ENCODE measurements around the gene PCAT6. TPM values are rescaled to one million over a fixed set of nuclear protein-coding genes. Genes with fewer than 3 reads are reported as not detected.
"Not testable (repeated sequence)": the region's sequence is repeated elsewhere in the genome, so short reads cannot be mapped to it uniquely, and the experiment has no call there.

PCAT6 gene
- total and polyA plus RNA-seq, 8 donors: 1.1 to 3.8 (median 2.2) TPM

GRCh38 chr1:202821467-202821866 lies 10.7 kb downstream of the PCAT6 start:
- no peak for TF ChIP-seq CTCF (IDR thresholded peaks at IDR 0.05)
- H3K36me3 ChIP-seq: no peaks in the 10 kb centered on the region
- no peak overlapping the region for H3K27ac ChIP-seq
- peaks cover 0 to 14% of the 10 kb centered on the region in 2 donors for H3K27me3 ChIP-seq
- intact Hi-C loops (cut with DNase I): no loop called here
- H3K9me3 ChIP-seq: no peaks in the 10 kb centered on the region
- H3K4me3 ChIP-seq: no peak overlapping the region
- H3K4me1 ChIP-seq: no peaks in the 10 kb centered on the region
- ATAC-seq (peak; percentile 29), DNase-seq (no peak)

- intact Hi-C loops (cut with DNase I): no loop called here
- Histone ChIP-seq H3K9me3 (no peaks in the 10 kb centered on the region), H3K4me3 (no peak overlapping the region), H3K27me3 (no peaks in the 10 kb centered on the region), H3K4me1 (no peaks in the 10 kb centered on the region), H3K27ac (no peak overlapping the region), H3K36me3 (no peaks in the 10 kb centered on the region)
- no peak for ATAC-seq
- TF ChIP-seq CTCF (IDR thresholded peaks at IDR 0.05): no peak
- DNase-seq: no peak
These were observed 15.0 kb downstream of the PCAT6 start for GRCh38 chr1:202825748-202826147.

- H3K27ac ChIP-seq; H3K9me3 ChIP-seq; H3K4me3 ChIP-seq; DNase-seq; intact Hi-C loops (cut with DNase I); H3K36me3 ChIP-seq; H3K27me3 ChIP-seq; H3K4me1 ChIP-seq; ATAC-seq: not testable (repeated sequence)
These were observed 18.5 kb downstream of the PCAT6 start for GRCh38 chr1:202829223-202829622.

GRCh38 chr1:202831906-202832305 lies 21.2 kb downstream of the PCAT6 start:
- Histone ChIP-seq H3K4me3 (no peak overlapping the region), H3K36me3 (no peaks in the 10 kb centered on the region), H3K27me3 (no peaks in the 10 kb centered on the region), H3K27ac (no peak overlapping the region), H3K9me3 (no peaks in the 10 kb centered on the region), H3K4me1 (peaks cover 0 to 18% of the 10 kb centered on the region in 2 donors)
- no peak for DNase-seq
- ATAC-seq: no peak
- TF ChIP-seq CTCF (IDR thresholded peaks at IDR 0.05): no peak
- intact Hi-C loops (cut with DNase I): no loop called here

DNA sequence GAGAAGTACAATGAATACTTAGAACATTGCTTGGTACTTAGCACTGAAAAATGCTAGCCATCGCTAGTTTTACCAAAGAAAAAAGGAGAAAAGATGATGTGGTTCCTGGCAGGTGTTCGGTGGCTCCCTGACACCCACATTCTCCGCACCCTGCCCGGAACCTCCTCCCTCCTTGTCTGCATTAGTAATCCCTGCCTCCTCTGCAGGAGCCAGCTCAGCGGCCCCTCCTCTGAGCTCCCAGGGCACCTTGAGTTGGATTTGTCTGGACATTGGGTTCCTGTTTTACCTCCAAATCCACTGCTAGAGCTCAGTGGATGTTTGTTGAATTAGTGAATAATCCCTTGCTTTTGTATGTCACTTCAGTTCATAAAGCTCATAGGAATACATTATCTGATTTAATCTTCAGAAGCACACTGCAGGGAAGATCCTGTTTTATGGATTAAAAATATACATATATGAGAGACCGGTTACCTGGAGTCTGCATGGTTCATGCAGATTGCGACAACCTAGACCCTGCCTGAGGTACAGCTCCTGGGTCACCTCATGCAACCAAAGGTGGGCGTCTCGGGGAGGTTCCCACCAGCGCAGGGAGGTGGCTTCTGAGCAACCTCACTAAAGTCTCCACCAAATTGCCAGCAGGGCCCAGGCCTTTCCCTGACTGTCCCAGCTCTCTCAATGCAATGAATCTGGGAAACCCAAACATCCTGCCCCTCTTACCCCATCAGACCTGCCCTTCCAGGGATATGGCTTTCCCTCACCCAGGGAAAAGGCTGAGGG lies 24.2 kb downstream of the PCAT6 start:
- no peak for DNase-seq
- no peak overlapping the region for H3K4me3 ChIP-seq
- no peaks in the 10 kb centered on the region for H3K36me3 ChIP-seq
- no peaks in the 10 kb centered on the region for H3K9me3 ChIP-seq
- intact Hi-C loops (cut with DNase I): no loop called here
- ATAC-seq: no peak
- H3K27ac ChIP-seq: no peak overlapping the region
- H3K4me1 ChIP-seq: peaks cover 0 to 21% of the 10 kb centered on the region in 2 donors
- no peak for TF ChIP-seq CTCF (IDR thresholded peaks at IDR 0.05)
- no peaks in the 10 kb centered on the region for H3K27me3 ChIP-seq
